HG03097 (cell line): ENCODE data around the gene ELK4.

Experiments used
- ATAC-seq: cut with Tn5 transposase; IDR thresholded peaks from one replicate; pipeline ENCODE4 v1.9.1; 2021; ENCODE audit not compliant: unreplicated experiment, low FRiP score

The ELK4 gene

DNA sequence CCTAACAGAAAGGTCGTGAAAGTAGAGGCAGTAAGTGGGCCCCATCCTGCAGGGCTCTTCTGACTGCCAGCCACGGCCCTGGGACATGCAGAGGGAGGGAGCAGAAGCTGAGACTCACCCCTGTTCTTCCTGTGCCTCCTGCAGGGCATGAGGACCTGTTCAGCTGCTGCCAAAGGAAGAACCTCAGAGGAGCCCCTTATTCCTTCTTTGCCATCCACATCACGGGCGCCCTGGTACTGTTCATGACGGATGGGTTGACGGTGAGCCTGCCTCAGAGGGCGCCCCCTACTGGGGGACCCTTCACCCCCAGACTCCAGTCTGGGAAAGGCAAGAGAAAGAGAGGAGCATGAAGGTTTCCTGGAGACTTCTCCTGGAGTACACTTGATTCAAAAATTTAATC is 47.1 kb downstream of the ELK4 start:
- no peak for ATAC-seq

DNA sequence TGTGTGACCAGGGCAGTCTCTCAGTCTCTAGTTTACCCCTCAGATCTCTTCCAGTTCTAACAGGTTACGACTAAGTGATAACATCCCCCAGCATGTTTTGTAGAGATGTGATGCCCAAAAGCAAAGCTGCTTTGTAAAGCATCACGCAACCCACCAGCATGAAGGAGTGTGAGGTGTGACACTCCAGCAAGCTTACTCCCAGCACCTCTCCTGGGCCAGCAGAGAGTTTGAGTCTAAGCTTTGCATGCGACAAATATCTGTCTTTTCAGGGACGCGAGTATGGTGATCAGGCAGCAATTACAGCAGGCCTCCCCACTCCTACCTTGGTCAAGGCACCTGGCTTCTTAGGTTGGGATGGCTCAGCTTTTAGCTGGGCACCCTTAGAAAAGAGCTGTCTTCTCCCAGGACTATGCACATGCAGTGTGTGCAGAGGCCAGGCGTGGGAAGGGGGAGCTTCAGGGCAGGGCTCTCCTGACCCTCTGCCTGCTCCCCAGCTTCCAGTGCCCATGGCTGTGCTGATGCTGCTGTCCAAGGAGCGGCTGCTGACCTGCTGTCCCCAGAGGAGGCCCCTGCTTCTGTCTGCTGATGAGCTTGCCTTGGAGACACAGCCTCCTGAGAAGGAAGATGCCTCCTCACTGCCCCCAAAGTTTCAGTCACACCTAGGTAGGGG is 48.2 kb downstream of the ELK4 start:
- ATAC-seq, result no peak

DNA sequence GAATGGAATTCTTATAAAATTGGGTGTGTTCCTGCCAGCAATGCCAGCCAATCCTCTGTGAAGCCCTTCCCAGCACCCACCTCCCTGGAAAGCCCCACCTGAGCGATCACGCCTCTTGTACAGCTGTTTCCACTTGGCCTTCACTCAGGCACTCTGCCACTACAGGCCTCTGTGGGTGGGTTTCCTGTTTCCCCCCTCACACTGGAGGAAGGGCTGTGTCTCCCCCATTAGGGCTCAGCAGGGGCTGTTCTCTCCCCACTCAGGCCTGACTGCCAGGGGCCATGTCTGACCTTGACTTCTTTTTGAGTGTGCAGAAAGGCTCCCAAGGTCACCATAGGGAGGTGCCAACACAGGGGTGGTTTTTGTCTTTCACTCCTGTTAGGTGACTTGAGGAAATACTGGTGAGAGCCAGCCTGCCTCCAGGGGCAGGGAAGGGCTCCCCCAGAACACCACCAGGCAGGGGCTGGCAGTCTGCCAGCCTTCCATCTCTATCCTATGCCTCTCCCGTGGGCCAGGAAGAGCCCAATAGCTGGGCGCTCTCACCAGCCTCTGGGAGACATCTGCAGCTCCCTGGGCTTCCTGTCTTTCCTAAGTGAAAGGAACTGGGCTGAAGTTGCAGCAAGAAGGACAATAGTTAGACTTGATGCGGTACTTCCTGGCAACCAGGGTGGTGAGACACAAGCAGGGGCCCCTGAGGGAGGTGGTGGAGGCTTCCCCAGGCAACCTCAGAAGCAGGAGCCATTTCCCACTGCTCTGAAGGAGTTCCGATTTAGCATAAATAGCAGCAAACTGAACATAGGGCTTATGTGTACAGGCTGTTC is 49.1 kb downstream of the ELK4 start:
- ATAC-seq, result no peak

- ATAC-seq, result no peak
Measured at GRCh38 chr1:205582046-205582445, 49.8 kb downstream of the ELK4 start.

- no peak for ATAC-seq
Measured at GRCh38 chr1:205581321-205581980, 50.4 kb downstream of the ELK4 start.

DNA sequence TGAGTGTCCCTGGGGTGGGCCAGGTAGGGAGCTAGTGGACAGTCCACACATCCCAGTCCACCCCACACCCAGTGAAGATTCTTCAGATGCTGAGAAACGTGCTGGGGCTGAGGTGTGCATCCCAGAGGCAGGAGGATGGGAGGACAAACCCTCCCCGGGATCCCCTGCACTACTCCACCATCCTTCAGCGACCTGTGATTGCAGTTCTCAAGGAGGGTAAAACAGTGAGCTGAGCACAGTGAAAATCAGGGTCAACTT is 51.0 kb downstream of the ELK4 start:
- no peak for ATAC-seq

GRCh38 chr1:205580140-205580922 is 51.5 kb downstream of the ELK4 start:
- ATAC-seq, result no peak

DNA sequence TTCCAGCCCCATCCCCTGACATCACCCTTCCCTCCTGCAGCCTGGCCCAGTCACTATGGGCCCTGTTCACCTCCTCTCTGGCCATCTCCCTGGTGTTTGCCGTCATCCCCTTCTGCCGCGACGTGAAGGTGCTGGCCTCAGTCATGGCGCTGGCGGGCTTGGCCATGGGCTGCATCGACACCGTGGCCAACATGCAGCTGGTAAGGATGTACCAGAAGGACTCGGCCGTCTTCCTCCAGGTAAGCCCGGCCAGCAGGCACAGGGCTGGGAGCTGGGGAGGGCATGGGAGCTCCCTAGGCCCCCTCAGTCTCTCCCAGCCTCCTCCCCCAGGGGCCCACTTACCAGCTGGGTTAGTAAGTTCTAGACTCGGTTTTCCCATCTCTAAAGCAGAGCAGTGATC is 52.1 kb downstream of the ELK4 start:
- no peak for ATAC-seq

- ATAC-seq, result no peak
Measured at GRCh38 chr1:205578780-205579571, 52.8 kb downstream of the ELK4 start.

- ATAC-seq, result no peak
Measured at GRCh38 chr1:205577874-205578658, 53.7 kb downstream of the ELK4 start.

DNA sequence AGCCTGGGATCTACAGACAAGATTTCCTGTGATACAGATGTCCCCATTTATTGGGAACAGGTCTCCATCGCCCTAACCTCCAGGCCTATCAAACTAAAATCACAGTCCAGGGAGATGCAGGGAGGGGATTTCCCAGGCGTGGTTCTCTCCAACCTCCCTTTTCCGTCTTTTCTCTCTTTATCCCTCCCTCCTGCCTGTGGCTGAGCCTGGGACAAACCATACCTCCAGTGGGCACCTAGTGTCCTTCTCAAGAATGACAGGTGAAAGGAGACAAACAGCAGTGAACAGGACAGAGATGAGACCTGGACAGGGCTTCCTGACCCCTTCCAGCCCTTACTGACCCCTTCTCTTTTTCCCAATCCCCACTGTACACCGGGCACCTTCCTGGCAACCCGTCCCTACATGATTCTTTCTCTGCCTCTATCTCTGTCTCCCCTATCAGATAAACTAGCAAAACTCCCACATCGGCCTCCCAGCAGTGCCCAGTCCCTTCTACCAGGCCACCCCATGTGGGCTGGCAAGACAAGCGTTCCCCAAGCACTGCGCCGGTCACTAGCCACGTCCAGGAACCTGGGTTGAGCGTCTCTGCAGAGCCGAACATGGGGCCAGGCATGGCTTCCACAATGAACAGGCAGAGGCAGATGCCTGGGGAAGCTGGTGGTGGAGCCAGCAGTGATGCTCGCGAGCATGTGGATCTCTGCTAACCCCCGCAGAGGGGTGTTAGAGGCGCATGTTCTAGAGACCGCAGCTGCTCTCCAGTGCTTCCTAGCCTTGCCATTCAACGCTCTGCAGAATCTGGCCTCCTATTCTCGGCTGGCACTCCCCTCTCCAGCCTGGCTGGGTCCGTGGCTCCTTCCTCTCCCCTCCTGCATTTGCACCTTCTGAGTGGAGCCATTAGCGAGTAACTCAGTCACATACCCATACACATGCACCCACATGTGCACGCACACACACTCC is 54.7 kb downstream of the ELK4 start:
- ATAC-seq, result no peak

GRCh38 chr1:205576011-205576410 is 55.8 kb downstream of the ELK4 start:
- no peak for ATAC-seq

DNA sequence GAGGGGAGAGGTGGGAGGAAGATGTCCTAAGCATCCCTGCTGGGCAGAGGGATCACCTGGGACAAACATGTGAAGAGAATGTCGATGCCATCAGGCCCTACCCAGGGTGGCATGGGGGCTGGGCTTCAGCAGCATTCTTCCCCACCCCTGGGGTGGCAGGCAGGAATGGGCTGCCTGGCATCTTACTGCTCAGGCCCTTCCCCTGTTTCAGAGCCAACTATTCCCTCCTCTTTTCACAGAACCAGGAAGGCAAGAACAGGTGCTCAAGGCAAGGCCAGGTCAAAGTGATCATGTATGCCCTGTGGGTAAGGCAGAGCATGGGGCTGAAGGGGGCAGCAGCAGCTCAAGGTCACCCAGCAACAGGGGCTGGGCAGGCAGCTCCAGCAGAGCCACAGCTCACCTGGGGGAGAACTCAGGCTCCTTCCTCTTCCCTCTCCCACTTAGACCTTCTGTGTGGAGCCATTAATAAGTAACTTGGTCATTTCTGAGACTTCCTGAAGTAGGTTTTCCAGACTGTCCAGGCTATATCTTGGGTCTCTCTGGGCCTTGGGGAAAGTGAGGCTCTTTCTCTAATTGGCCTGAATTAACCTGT is 56.4 kb downstream of the ELK4 start:
- no peak for ATAC-seq

- no peak for ATAC-seq
Measured at GRCh38 chr1:205572421-205572820, 59.4 kb downstream of the ELK4 start.

DNA sequence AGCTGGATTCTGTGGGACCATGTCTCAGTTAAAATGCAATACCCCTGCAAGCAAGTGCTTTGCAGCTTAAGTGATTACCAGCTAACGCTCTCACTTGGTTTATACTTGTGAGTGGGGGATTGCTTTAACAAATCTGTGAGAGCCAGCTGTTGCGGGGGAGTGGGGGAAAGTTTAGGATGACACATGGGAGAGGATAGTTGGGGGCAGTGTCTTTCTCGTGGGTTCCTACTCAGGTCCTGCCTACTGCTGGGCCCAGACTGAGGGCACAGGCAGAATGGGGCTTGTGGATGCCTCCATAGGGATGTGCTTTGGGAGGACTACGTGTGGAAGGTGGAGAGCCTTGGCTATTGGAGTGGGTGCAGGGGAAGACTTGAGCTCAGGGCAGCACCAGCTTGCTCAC is 60.1 kb downstream of the ELK4 start:
- ATAC-seq, result no peak

DNA sequence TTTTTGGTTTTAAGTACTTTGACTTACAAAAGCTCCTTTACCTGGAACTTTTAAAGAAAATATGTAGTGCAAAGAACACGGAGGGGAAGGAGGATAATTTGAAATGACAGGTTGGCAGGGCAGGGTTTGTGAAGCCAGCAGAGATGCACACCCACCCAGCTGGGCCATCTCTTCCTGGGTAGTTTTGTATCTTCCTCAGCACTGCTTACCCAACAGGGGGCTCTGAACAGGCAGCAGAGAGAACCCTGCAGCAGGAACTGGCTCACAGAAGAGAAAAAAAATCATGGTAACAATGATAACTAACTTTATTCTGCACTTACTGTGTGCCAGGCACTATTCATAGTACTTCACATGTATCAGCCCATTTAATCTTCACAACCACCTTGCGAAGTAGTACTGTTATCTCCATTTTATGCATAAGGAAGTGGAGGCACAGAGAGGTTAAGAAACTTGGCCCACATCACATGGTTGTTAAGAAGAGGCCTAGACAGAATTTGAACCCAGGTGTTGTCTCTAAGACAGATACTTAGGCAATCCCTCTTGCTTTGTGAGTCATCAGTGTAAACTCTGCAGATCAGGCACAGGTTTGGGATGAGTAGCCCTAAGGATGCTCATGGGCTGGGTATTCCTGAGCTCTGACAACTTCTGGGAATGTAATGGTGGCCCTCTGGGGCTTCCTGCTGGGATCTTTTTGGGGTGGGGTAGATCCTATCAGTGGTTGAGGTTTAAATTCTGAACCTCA is 60.8 kb downstream of the ELK4 start:
- ATAC-seq, result no peak

- no peak for ATAC-seq
Measured at GRCh38 chr1:205570173-205570501, 61.7 kb downstream of the ELK4 start.
